Activated naive CD8-positive, alpha-beta T cell treated with anti-CD3 and anti-CD28 coated beads, Interleukin-2, amount 50 U/mL, for 24 hours (primary cell): ENCODE results near the gene L3MBTL4.

Experiments used
- ATAC-seq: fragments of 150-1000 bp; cut with Tn5 transposase; one replicate; pipeline ENCODE4 v1.10.0; 2021
- DNase-seq: peaks from one replicate; pipeline ENCODE4 v3.0.0; 2021
- H3K27ac Mint-ChIP-seq: one replicate; pipeline ENCODE4 v1.8.0; 2021; ENCODE audit warnings: mild to moderate bottlenecking, mixed read lengths
- H3K27me3 Mint-ChIP-seq: one replicate; pipeline ENCODE4 v1.8.0; 2021; ENCODE audit warnings: mixed read lengths
- H3K36me3 Mint-ChIP-seq: one replicate; pipeline ENCODE4 v1.8.0; 2021; ENCODE audit warnings: low read depth, mixed read lengths
- H3K4me1 Mint-ChIP-seq: one replicate; pipeline ENCODE4 v1.8.0; 2021; ENCODE audit warnings: mixed read lengths
- H3K4me3 Mint-ChIP-seq: one replicate; pipeline ENCODE4 v1.8.0; 2021; ENCODE audit warnings: mild to moderate bottlenecking, moderate library complexity, mixed read lengths
- H3K9me3 Mint-ChIP-seq: one replicate; pipeline ENCODE4 v1.8.0; 2021; ENCODE audit warnings: mixed read lengths

L3MBTL4 gene

DNA sequence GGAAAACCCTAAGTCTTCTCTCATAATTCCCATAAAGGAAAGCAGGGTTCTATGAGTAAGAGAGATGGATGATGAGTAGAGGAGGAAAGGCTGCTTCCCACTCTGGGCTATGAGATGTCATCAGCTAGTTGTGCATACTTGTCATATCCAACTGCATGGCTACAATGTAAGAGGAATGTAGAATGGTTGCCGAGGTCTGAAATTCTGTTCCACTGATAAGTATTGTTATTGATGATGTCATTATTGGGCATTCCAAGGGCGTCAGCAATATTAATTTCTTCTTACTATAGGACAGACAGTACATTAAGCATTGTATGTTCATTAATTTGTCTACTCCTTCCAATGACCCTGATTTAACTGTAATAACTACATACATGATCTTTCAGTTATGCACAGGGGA lies 88.1 kb downstream of the L3MBTL4 start:
- H3K36me3 Mint-ChIP-seq = no peaks in the 10 kb centered on the region
- H3K4me1 Mint-ChIP-seq = no peaks in the 10 kb centered on the region
- no peak for DNase-seq

DNA sequence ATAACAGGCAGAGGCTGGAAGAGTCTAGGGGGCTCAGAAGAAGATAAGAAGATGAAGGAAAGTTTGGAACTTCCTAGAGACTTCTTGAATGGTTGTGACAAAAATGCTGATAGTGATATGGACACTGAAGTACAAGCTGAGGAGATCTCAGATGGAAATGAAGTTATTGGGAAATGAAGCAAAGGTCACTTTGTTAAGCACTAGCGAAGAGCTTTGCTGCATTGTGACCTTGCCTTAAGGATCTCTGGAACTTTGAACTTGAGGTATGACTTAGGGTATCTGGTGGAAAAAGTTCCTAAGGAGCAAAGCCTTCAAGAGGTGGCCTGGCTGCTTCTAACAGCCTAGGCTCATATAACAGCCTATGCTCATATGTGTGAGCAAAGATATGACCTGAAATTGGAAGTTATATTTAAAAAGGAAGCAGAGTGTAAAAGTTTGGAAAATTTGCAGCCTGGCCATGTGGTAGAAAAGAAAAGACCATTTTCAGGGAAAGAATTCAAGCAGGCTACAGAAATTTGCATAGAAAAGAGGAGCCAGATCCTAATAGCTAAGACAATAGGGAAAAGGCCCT lies 91.3 kb downstream of the L3MBTL4 start:
- H3K9me3 Mint-ChIP-seq = peaks cover 33% of the 10 kb centered on the region
- no peak for DNase-seq
- no peak overlapping the region for H3K4me3 Mint-ChIP-seq
- no peaks in the 10 kb centered on the region for H3K4me1 Mint-ChIP-seq
- H3K27me3 Mint-ChIP-seq = peaks cover 1% of the 10 kb centered on the region
- no peak overlapping the region for H3K27ac Mint-ChIP-seq
- ATAC-seq = no peak
- H3K36me3 Mint-ChIP-seq = no peaks in the 10 kb centered on the region

More for the DNA sequence above, 88.1 kb downstream of the L3MBTL4 start:
- ATAC-seq = no peak
- H3K27ac Mint-ChIP-seq = no peak overlapping the region
- H3K27me3 Mint-ChIP-seq = no peaks in the 10 kb centered on the region
- H3K4me3 Mint-ChIP-seq = no peak overlapping the region
- H3K9me3 Mint-ChIP-seq = peaks cover 14% of the 10 kb centered on the region

DNA sequence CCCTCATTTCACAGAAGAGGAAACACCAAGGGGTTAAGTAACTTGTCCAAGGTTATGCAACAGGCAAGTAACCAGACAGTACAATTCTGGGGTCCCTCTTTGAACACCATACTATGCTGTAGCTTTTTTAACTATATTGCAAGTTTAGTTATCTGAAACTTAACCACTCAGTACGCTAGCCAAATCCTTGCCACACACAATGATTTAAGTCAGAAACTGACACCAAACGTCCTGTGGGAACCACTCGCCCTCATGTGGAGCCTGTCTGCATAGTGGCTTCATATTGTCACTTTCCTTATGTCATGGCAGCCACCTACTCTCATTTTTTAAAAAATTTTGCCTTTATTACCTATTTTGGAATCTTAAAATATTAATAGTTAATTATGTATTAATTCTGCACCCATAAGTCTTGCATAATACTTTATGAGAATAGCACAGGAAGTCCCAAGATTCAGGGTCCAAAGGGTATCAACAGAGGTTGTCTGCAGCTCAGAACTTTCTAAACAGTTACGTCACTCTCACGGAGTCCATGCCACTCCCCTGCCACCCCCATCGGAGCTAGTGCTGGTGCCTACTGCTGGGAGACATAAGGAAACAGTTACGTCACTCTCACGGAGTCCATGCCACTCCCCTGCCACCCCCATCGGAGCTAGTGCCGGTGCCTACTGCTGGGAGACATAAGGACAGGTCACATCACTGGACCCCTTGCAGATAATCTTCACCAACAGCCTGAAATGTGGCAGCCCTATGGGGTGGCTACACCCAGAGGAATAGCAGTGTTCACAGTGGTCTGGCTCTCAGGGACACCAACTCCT lies 99.0 kb downstream of the L3MBTL4 start:
- ATAC-seq = no peak
- Mint-ChIP-seq H3K4me3 (no peak overlapping the region), H3K36me3 (peaks cover 2% of the 10 kb centered on the region), H3K4me1 (no peaks in the 10 kb centered on the region), H3K27me3 (peaks cover 1% of the 10 kb centered on the region), H3K27ac (no peak overlapping the region), H3K9me3 (peaks cover 21% of the 10 kb centered on the region)
- no peak for DNase-seq

DNA sequence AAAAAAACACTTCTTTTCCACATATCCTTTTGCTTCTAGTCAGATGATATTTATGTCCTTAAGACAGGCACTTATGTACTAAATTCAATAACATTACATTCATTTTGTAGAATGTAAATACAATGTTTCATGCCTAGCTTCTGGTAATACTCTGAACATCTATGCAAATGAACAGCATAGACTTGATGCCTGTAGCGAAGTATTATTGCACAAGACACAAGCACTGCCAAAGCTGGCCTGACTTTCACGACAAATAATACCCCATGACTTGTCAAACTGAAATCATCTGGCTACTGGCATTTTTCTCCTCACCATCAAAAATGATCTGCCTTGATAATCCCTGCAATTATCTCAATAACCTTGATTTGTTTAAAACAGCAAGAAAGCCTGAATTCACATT lies 101.3 kb downstream of the L3MBTL4 start:
- no peak overlapping the region for H3K4me3 Mint-ChIP-seq
- H3K4me1 Mint-ChIP-seq = no peaks in the 10 kb centered on the region
- peaks cover 4% of the 10 kb centered on the region for H3K36me3 Mint-ChIP-seq
- H3K9me3 Mint-ChIP-seq = peaks cover 17% of the 10 kb centered on the region
- no peak overlapping the region for H3K27ac Mint-ChIP-seq
- no peak for ATAC-seq
- no peak for DNase-seq
- H3K27me3 Mint-ChIP-seq = no peaks in the 10 kb centered on the region

DNA sequence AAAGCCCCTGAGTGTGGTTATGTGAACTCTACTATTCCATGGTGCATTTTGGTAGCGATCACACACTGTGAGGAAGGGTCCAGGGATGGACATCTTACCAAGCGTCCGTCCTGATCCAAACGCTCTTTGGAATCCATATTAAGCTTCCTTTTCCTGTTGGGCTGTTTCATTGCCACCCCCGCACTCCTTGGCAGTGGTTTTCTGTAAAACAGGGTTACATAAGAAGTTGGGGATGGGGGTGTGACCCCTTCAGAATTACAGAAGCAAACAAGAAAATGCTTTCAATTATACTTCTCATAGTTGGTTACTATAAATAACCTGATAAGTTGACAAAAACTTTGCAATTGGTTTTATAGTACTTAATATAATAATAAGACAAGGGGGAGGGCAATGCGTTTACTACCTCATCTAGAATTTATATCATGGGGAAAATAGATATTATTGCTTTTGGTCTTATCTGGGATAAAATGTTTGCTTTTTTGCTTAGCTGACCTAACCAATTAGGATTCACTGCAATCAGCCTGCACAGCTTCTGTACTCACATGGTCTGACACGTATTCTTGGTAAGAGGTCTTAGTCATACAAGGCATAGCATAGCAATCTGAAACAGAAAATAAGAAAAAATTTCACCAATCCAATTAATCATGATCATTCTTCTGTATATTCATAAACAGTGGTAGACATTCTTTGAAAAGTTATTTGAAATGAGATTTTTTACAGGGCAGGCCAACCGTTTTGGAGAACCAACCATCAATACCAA lies 103.1 kb downstream of the L3MBTL4 start:
- DNase-seq = no peak
- Mint-ChIP-seq H3K4me3 (no peak overlapping the region), H3K36me3 (peaks cover 5% of the 10 kb centered on the region), H3K27me3 (no peaks in the 10 kb centered on the region), H3K9me3 (peaks cover 13% of the 10 kb centered on the region), H3K4me1 (no peaks in the 10 kb centered on the region), H3K27ac (no peak overlapping the region)
- ATAC-seq = no peak

DNA sequence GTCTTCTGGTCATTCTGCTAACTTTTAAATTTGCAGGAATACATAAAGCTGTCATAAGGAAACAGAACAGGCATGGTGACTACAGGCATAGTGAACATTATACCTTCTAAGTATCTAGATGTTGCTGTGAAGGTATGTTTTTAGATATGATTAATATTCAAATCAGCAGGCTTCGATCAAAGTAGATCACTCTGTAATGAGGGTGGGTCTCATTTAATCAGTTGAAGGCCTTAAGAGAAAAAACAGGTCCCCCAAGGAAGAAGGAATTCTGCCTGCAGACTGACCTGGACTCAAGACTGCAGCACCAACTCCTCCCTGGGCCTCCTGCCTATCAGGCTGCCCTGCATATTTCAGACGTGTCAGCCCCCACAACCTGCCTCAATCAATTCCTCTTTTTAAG lies 104.0 kb downstream of the L3MBTL4 start:
- no peak overlapping the region for H3K4me3 Mint-ChIP-seq
- peaks cover 5% of the 10 kb centered on the region for H3K36me3 Mint-ChIP-seq
- DNase-seq (no peak), ATAC-seq (no peak)
- H3K4me1 Mint-ChIP-seq = no peaks in the 10 kb centered on the region
- no peaks in the 10 kb centered on the region for H3K27me3 Mint-ChIP-seq
- peaks cover 13% of the 10 kb centered on the region for H3K9me3 Mint-ChIP-seq
- no peak overlapping the region for H3K27ac Mint-ChIP-seq

DNA sequence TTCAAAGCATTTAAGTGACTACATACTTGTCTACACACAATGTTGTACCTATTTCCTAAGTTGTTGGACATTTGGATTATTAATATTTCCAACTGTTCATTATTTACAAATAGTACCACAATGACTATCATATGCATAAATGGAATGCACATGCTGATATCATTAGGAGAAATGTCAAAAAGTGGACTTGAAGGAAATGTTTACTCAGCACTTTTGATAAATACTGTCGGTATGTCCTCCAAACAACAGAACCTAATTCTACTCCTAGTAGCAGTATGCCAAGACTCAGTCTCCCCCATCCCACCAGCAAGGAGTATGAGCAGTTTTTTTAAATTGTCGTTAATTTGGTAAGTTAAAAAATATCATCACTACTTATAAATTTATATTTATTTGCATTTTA lies 116.8 kb downstream of the L3MBTL4 start:
- peaks cover 7% of the 10 kb centered on the region for H3K4me1 Mint-ChIP-seq
- H3K27ac Mint-ChIP-seq = no peak overlapping the region

DNA sequence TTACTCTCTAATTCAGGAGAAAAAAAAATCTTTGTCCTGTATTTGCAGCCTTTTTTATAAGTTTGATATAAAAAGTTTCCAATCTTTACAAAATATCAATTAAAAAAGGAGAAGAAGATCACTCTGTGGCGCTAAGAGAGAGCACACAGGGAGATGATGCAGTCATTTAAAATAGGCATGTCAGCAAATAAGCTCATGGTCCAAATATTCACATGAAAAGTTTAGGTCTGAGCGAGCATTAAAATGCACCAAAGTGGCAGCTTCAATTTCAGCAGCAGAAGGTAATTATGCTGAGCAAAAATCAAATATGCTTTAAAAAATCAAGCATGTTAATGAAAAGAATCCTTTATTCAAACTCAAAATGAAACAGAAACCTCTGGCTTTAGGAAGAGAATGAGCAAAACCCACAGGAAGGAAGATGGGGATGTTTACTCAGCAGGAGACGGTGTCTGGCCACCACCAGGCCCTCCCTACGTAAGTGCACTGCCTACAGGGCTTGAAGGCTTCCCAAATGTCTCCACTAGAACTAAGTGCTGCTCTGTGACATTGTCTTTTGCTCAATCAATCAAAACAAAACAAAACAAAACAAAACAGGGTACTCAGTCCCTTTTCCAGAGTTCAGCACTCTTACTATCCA lies 120.4 kb downstream of the L3MBTL4 start:
- H3K9me3 Mint-ChIP-seq = no peaks in the 10 kb centered on the region
- peak overlapping the region; percentile 22 for H3K27ac Mint-ChIP-seq
- no peak overlapping the region for H3K4me3 Mint-ChIP-seq

More for the DNA sequence above, 116.8 kb downstream of the L3MBTL4 start:
- ATAC-seq = no peak
- DNase-seq = no peak
- no peaks in the 10 kb centered on the region for H3K27me3 Mint-ChIP-seq
- H3K9me3 Mint-ChIP-seq = no peaks in the 10 kb centered on the region
- H3K4me3 Mint-ChIP-seq = no peak overlapping the region
- no peaks in the 10 kb centered on the region for H3K36me3 Mint-ChIP-seq

DNA sequence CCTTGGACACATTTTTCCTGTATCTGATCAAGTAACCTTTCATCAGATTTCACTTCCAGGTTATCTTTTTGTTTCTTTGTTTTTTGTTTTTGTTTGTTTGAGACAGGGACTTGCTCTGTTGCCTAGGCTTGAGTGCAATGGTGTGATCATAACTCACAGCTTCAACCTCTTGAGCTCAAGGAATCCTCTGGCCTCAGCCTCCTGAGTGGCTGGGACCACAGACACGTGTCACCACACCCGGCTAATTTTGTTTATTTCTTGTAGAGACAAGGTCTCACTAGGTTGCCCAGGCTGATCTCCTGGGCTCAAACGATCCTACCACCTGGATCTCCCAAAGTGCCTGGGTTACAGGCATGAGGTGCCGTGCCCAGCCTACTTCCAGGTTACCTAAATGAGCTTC lies 124.9 kb downstream of the L3MBTL4 start:
- Mint-ChIP-seq H3K4me1 (peaks cover 7% of the 10 kb centered on the region), H3K9me3 (no peaks in the 10 kb centered on the region), H3K27me3 (no peaks in the 10 kb centered on the region), H3K27ac (no peak overlapping the region), H3K36me3 (no peaks in the 10 kb centered on the region), H3K4me3 (no peak overlapping the region)
- DNase-seq (no peak), ATAC-seq (no peak)

More for the DNA sequence above, 120.4 kb downstream of the L3MBTL4 start:
- ATAC-seq (no peak), DNase-seq (no peak)
- Mint-ChIP-seq H3K36me3 (no peaks in the 10 kb centered on the region), H3K27me3 (no peaks in the 10 kb centered on the region), H3K4me1 (peaks cover 7% of the 10 kb centered on the region)

DNA sequence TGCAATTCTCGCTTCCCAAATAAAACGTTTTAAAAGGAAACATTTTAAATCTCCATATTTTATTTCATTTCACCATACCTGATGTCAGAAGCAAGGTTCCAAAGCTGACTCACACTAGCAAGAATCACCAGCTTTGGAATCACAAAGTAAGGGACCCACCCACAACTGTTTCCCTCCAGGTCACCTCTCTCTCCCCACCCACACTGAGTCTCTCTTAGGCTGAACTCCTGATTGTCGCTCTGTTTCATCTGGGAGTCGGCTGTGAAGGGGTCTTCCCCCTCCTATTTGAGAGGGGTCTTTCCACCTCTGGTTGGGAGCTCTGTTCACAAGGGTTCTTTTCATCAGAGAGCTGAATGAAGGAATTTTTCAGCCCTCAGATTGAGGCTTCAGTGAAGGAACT lies 128.1 kb downstream of the L3MBTL4 start:
- Mint-ChIP-seq H3K9me3 (no peaks in the 10 kb centered on the region), H3K27ac (no peak overlapping the region), H3K36me3 (no peaks in the 10 kb centered on the region), H3K4me1 (no peaks in the 10 kb centered on the region), H3K27me3 (no peaks in the 10 kb centered on the region), H3K4me3 (no peak overlapping the region)
- DNase-seq (no peak), ATAC-seq (no peak)

DNA sequence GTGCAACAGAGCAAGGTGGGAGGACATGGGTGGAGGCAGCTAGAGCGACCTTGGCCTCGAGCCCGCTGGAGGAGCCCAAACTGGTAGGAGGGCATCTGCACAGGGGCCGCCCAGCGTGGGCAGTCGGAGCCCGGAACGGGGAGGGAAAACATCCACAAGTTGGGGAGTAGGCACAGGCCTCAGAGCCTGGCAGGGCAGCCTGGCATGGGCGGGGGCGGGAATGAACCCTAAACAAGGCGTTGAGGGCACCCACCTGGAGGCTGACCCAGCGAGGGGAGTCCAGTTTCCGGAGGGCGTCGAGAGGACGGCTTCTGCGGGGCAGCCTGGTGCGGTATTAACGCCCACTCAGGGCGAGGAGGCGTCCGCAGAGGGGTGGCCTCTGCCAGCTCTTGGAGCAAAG lies 129.9 kb downstream of the L3MBTL4 start:
- DNase-seq = no peak
- no peak for ATAC-seq
- H3K9me3 Mint-ChIP-seq = no peaks in the 10 kb centered on the region

DNA sequence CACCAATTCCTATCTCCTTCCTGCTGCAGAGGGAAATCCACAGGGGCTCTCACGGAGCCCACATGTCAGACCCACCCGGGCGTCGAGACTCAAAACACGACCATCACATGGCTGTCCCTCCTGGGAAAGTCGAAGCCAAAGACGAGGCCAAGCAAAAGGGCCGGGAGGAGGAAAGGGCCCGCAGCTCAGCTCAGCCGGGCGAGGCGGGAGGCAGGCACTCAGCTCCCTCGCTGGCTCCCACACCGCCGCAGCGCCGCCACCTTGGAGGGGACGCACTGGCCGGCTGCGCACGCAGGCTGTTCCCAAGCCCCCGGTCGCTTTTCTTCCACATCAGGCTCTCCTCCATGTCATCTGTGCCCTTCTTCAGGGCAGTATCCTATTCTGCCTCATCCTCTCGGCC lies 130.4 kb downstream of the L3MBTL4 start:
- no peaks in the 10 kb centered on the region for H3K9me3 Mint-ChIP-seq

More for the DNA sequence above, 129.9 kb downstream of the L3MBTL4 start:
- H3K4me3 Mint-ChIP-seq = no peak overlapping the region
- H3K36me3 Mint-ChIP-seq = no peaks in the 10 kb centered on the region
- H3K27me3 Mint-ChIP-seq = no peaks in the 10 kb centered on the region
- no peaks in the 10 kb centered on the region for H3K4me1 Mint-ChIP-seq
- no peak overlapping the region for H3K27ac Mint-ChIP-seq

DNA sequence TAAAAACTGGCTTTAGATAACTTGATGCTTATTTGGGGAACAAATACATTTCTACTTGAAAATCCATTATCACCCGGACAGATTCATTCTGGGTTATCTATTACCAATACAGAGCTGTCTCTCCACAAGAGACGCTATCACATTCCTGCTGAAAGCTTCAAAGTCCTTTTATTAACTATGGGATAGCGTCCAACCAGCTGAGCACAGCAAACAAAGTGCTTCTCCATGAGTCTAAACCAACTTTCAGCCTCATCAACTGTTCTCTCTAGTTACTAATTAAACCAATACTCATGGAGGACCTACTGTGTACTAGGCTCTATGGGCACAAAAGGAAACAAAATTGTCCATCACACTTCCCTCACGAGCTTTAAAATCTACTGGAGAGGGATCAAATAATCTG lies 132.8 kb downstream of the L3MBTL4 start:
- no peak for DNase-seq
- Mint-ChIP-seq H3K4me1 (no peaks in the 10 kb centered on the region), H3K4me3 (no peak overlapping the region), H3K27ac (no peak overlapping the region), H3K27me3 (no peaks in the 10 kb centered on the region), H3K9me3 (no peaks in the 10 kb centered on the region), H3K36me3 (no peaks in the 10 kb centered on the region)
- no peak for ATAC-seq

More for the DNA sequence above, 130.4 kb downstream of the L3MBTL4 start:
- Mint-ChIP-seq H3K4me1 (no peaks in the 10 kb centered on the region), H3K27ac (no peak overlapping the region), H3K4me3 (no peak overlapping the region), H3K36me3 (no peaks in the 10 kb centered on the region), H3K27me3 (no peaks in the 10 kb centered on the region)
- DNase-seq (no peak), ATAC-seq (no peak)

DNA sequence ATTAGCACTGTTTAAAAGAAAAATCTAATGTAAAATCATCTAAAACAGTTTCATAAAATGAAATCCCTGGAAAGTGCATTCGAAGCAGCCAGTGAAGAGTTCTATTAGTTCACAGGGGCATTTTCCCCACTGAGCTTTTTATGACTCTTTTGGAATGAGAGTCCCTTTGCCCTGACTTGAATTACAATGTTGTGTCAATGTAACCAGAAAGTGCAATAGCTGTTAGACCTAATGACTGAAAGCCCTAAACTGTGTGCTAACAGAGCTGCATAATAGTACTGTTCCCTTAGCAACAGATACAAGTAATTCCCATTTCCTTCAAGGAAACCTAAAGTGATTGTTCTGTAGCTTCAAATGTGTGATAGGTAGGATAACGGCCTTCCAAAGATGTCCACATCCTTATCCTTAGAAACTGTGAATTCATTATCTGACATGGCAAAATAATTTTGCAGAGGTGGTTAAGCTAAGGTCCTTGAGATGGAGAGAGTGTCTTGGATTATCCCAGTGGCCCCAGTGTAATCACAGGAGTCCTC lies 134.4 kb downstream of the L3MBTL4 start:
- Mint-ChIP-seq H3K4me3 (no peak overlapping the region), H3K27ac (no peak overlapping the region), H3K36me3 (no peaks in the 10 kb centered on the region), H3K9me3 (no peaks in the 10 kb centered on the region), H3K4me1 (no peaks in the 10 kb centered on the region), H3K27me3 (no peaks in the 10 kb centered on the region)
- DNase-seq (no peak), ATAC-seq (no peak)
